Keratinocyte (primary cell): ENCODE data around the gene ATL2. TPM values are rescaled to one million over a fixed set of nuclear protein-coding genes. Genes with fewer than 3 reads are reported as not detected.

Source experiments
- DNase-seq: peaks from one replicate; pipeline ENCODE4 v3.0.0-alpha.2; 2011; ENCODE audit warnings: low read depth, missing footprints, low spot score
- FAIRE-seq: peaks from 2 replicates; lab custom pipeline; 2011; peaks lifted over from hg19 to GRCh38; lab: Jason Lieb, UNC
- H2AFZ ChIP-seq: 2 replicates; pipeline ENCODE4 v1.6.0; 2012; ENCODE audit warnings: low read length, control low read depth, inconsistent platforms; ENCODE audit not compliant: control insufficient read depth
- H3K27ac ChIP-seq: 2 replicates; pipeline ENCODE4 v1.5.1; 2011; ENCODE audit warnings: low read length; ENCODE audit not compliant: control insufficient read depth, insufficient read depth
- H3K27me3 ChIP-seq: 3 replicates; pipeline ENCODE4 v1.6.0; 2011; ENCODE audit warnings: low read length; ENCODE audit not compliant: control insufficient read depth, insufficient read depth; ENCODE audit errors: extremely low read depth
- H3K36me3 ChIP-seq, 2 experiments: 2 replicates in 1 of 2; 3 replicates in 1 of 2; pipeline ENCODE4 v1.5.1; 2011; ENCODE audit warnings: low read length in 2 of 2, mild to moderate bottlenecking in 1 of 2; ENCODE audit not compliant: control insufficient read depth in 2 of 2, insufficient read depth in 2 of 2; ENCODE audit errors: extremely low read depth in 1 of 2
- H3K4me1 ChIP-seq: 3 replicates; pipeline ENCODE4 v1.5.1; 2011; ENCODE audit warnings: low read length; ENCODE audit not compliant: control insufficient read depth, insufficient read depth; ENCODE audit errors: extremely low read depth
- H3K4me2 ChIP-seq: 3 replicates; pipeline ENCODE4 v1.6.0; 2011; ENCODE audit warnings: low read depth, low read length; ENCODE audit not compliant: control insufficient read depth, insufficient read depth; ENCODE audit errors: extremely low read depth
- H3K4me3 ChIP-seq, 3 experiments: fragments of 200-600 bp in 1 of 3; sonication (generic) in 1 of 3; 2 replicates in 2 of 3; 3 replicates in 1 of 3; pipeline ENCODE4 v1.5.1; 2011 to 2016; ENCODE audit warnings: low read length in 3 of 3, mild to moderate bottlenecking in 3 of 3, control low read depth in 2 of 3, inconsistent platforms in 1 of 3, low read depth in 1 of 3, mixed read lengths in 1 of 3, mixed run types in 1 of 3, moderate library complexity in 1 of 3; ENCODE audit not compliant: control insufficient read depth in 2 of 3, insufficient read depth in 2 of 3; ENCODE audit errors: extremely low read depth in 1 of 3
- H3K79me2 ChIP-seq: 2 replicates; pipeline ENCODE4 v1.6.0; 2012; ENCODE audit warnings: low read length; ENCODE audit not compliant: control insufficient read depth, insufficient read depth
- H3K9ac ChIP-seq: 3 replicates; pipeline ENCODE4 v1.6.0; 2011; ENCODE audit warnings: low read length; ENCODE audit not compliant: control insufficient read depth, insufficient read depth; ENCODE audit errors: extremely low read depth
- H3K9me1 ChIP-seq: 3 replicates; pipeline ENCODE4 v1.6.0; 2011; ENCODE audit warnings: low read length; ENCODE audit not compliant: control insufficient read depth, insufficient read depth; ENCODE audit errors: extremely low read depth
- H3K9me3 ChIP-seq: 2 replicates; pipeline ENCODE4 v1.5.1; 2012; ENCODE audit warnings: low read depth, low read length; ENCODE audit not compliant: control insufficient read depth
- H4K20me1 ChIP-seq: 3 replicates; pipeline ENCODE4 v1.6.0; 2011; ENCODE audit warnings: low read length; ENCODE audit not compliant: control insufficient read depth, insufficient read depth; ENCODE audit errors: extremely low read depth
- CTCF ChIP-seq, 3 experiments: IDR thresholded peaks in 1 of 3; conservative IDR thresholded peaks in 1 of 3; optimal IDR thresholded peaks in 1 of 3; 2 replicates in 2 of 3; 3 replicates in 1 of 3; pipeline versions ENCODE3 to v1.5.1; 2011; ENCODE audit warnings: low read length in 3 of 3, mild to moderate bottlenecking in 3 of 3, moderate library complexity in 2 of 3, control low read depth in 1 of 3, inconsistent platforms in 1 of 3; ENCODE audit not compliant: insufficient read depth in 2 of 3; ENCODE audit errors: extremely low read depth in 1 of 3
- EZH2 ChIP-seq: IDR thresholded peaks from one replicate; pipeline ENCODE4 v1.6.1; 2012; ENCODE audit warnings: inconsistent platforms, mild to moderate bottlenecking, low read length, moderate library complexity
- dilution Hi-C: fragments of 300-500 bp; cut with MboI; formaldehyde crosslinking; loops from one replicate; pipeline ENCODE4 v1.7.0; 2020; ENCODE audit warnings: low sequenced_read_pairs; ENCODE audit not compliant: extremely low pct_ligation_motif_present
- polyA plus RNA-seq, 5 experiments: library from polyadenylated mRNA; depleted of rRNA in 3 of 5; stranded (reverse) in 3 of 5; stranded (forward) in 1 of 5; unstranded in 1 of 5; fragments of >200 nt; gene quantifications; 1 replicate in 1 of 5; 2 replicates in 3 of 5; 3 replicates in 1 of 5; pipeline versions ENCODE4 v1.2.1 to v1.2.3, GENCODE V29; 2011 to 2012; ENCODE audit warnings: missing spikeins in 2 of 5, low read depth in 1 of 5, low replicate concordance in 1 of 5

ATL2 gene
- polyA plus RNA-seq, 1 donor (not counting 4 experiments of a cell fraction or from before 2014, with no cell fraction given) = 83.2 TPM

- Histone ChIP-seq H2AFZ (no peak overlapping the region), H3K27me3 (no peaks in the 10 kb centered on the region), H3K4me1 (peaks cover 11% of the 10 kb centered on the region), H3K9me1 (no peaks in the 10 kb centered on the region), H3K4me3 (no peak overlapping the region), H3K9me3 (no peaks in the 10 kb centered on the region), H3K9ac (no peak overlapping the region), H3K79me2 (peaks cover 98% of the 10 kb centered on the region), H3K27ac (no peak overlapping the region), H4K20me1 (peaks cover 3% of the 10 kb centered on the region), H3K36me3 (peaks cover 0 to 5% of the 10 kb centered on the region in 2 experiments), H3K4me2 (no peak overlapping the region)
- FAIRE-seq (no peak), DNase-seq (no peak)
- dilution Hi-C loops = no loop called here
- no peak for TF ChIP-seq EZH2
- TF ChIP-seq CTCF (optimal IDR thresholded peaks at IDR 0.05 in 1 of 3, IDR thresholded peaks at IDR 0.05 in 1 of 3, conservative IDR thresholded peaks at IDR 0.05 in 1 of 3; ENCODE audit: extremely low read depth in 1 of 3, insufficient read depth in 2 of 3, low read length in 3 of 3) = no peak
Measured at GRCh38 chr2:38370664-38371063, 6.4 kb downstream of the ATL2 start.

GRCh38 chr2:38362232-38362631, 14.8 kb downstream of the ATL2 start:
- Histone ChIP-seq H3K9me3 (no peaks in the 10 kb centered on the region), H3K79me2 (peaks cover 93% of the 10 kb centered on the region), H4K20me1 (peaks cover 7% of the 10 kb centered on the region), H2AFZ (no peak overlapping the region), H3K9me1 (no peaks in the 10 kb centered on the region), H3K4me1 (peaks cover 4% of the 10 kb centered on the region), H3K36me3 (peaks cover 0 to 3% of the 10 kb centered on the region in 2 experiments), H3K9ac (no peak overlapping the region), H3K4me3 (no peak overlapping the region), H3K27ac (no peak overlapping the region), H3K27me3 (no peaks in the 10 kb centered on the region), H3K4me2 (no peak overlapping the region)
- DNase-seq = no peak
- TF ChIP-seq EZH2 (no peak), CTCF (optimal IDR thresholded peaks at IDR 0.05 in 1 of 3, IDR thresholded peaks at IDR 0.05 in 1 of 3, conservative IDR thresholded peaks at IDR 0.05 in 1 of 3; ENCODE audit: extremely low read depth in 1 of 3, insufficient read depth in 2 of 3, low read length in 3 of 3) (no peak)
- dilution Hi-C loops = no loop called here
- no peak for FAIRE-seq
